Upper lobe of left lung (tissue), 6 donors: ENCODE results near the gene NLRP9. TPM values are rescaled to one million over a fixed set of nuclear protein-coding genes. Genes with fewer than 3 reads are reported as not detected.
"Not testable (repeated sequence)": the region's sequence is repeated elsewhere in the genome, so short reads cannot be mapped to it uniquely, and the experiment has no call there.

ENCODE experiments used
- ATAC-seq, 2 donors: fragments of 200-7000 bp; cut with Tn5 transposase; one replicate each; pipeline ENCODE4 v1.9.1; 2022; ENCODE audit warnings: mild to moderate bottlenecking in 2 of 2, moderate library complexity in 2 of 2; ENCODE audit not compliant: low FRiP score in 2 of 2
- DNase-seq, 2 donors: peaks; one replicate each; pipeline ENCODE4 v3.0.0-alpha.2; 2019 to 2020
- H3K27ac ChIP-seq, 4 donors: fragments of 200-600 bp; sonication (generic); one replicate each; pipeline ENCODE4 v1.5.1; 2016 to 2019
- H3K27me3 ChIP-seq, 4 donors: fragments of 200-600 bp; sonication (generic); one replicate each; pipeline ENCODE4 v1.5.1; 2017 to 2019
- H3K36me3 ChIP-seq, 4 donors: fragments of 200-600 bp; sonication (generic); one replicate each; pipeline ENCODE4 v1.5.1; 2016 to 2019
- H3K4me1 ChIP-seq, 4 donors: fragments of 200-600 bp; sonication (generic); one replicate each; pipeline ENCODE4 v1.5.1; 2018 to 2019
- H3K4me3 ChIP-seq, 4 donors: fragments of 200-600 bp; sonication (generic); one replicate each; pipeline ENCODE4 v1.5.1; 2017 to 2019; ENCODE audit warnings: mild to moderate bottlenecking in 2 of 4, moderate library complexity in 1 of 4
- H3K9me3 ChIP-seq, 4 donors: fragments of 200-600 bp; sonication (generic); one replicate each; pipeline ENCODE4 v1.5.1; 2018 to 2019
- CTCF ChIP-seq, 6 experiments: fragments of 450-650 bp in 4 of 6; fragments of 200-600 bp in 2 of 6; sonication (generic) in 2 of 6; IDR thresholded peaks; one replicate each; pipeline ENCODE4 v1.5.1; 2016 to 2019; ENCODE audit warnings: antibody characterized with exemption in 6 of 6
- EP300 ChIP-seq, 4 donors: sonication (generic); formaldehyde crosslinking; IDR thresholded peaks; one replicate each; pipeline ENCODE4 v1.5.1; 2017; ENCODE audit warnings: antibody characterized with exemption in 4 of 4, control low read depth in 2 of 4
- POLR2A ChIP-seq, 4 donors: fragments of 450-650 bp; IDR thresholded peaks; one replicate each; pipeline ENCODE4 v1.5.1; 2016 to 2017; ENCODE audit warnings: antibody characterized with exemption in 4 of 4, mild to moderate bottlenecking in 2 of 4
- POLR2AphosphoS5 ChIP-seq, 2 donors: sonication (generic); formaldehyde crosslinking; IDR thresholded peaks; one replicate each; pipeline ENCODE4 v1.5.1; 2017; ENCODE audit warnings: antibody characterized with exemption in 2 of 2
- WGBS, 2 donors: methylation state at CpG; one replicate each; pipeline ENCODE4 v1.1.5; 2017 to 2018; 5-methylcytosine and 5-hydroxymethylcytosine counted together
- total RNA-seq, 6 donors: library from RNA; depleted of rRNA in 4 of 6; stranded (reverse); fragments of >200 nt in 4 of 6; gene quantifications; one replicate each; pipeline versions ENCODE4 v1.1.0 to v1.2.1, GENCODE V29; 2016 to 2021
- donor health status: DM: no; HTN: no; CAD: no; lungs with moderate emphysema.
- donor health status: DM: no; HTN: yes; CAD: no; lungs with severe emphysema.

NLRP9 gene
- total RNA-seq, 6 donors from 2014 or later: not detected

GRCh38 chr19:55766466-55766865 lies 28.3 kb upstream of the NLRP9 start:
- Histone ChIP-seq H3K4me1 (no peaks in the 10 kb centered on the region), H3K27me3 (no peaks in the 10 kb centered on the region), H3K27ac (no peak overlapping the region), H3K9me3 (no peaks in the 10 kb centered on the region), H3K36me3 (no peaks in the 10 kb centered on the region), H3K4me3 (no peak overlapping the region)
- TF ChIP-seq CTCF (IDR thresholded peaks at IDR 0.05) (no peak), POLR2A (IDR thresholded peaks at IDR 0.05) (no peak), POLR2AphosphoS5 (IDR thresholded peaks at IDR 0.05) (no peak), EP300 (IDR thresholded peaks at IDR 0.05) (no peak)
- 56 to 64% methylated on average over 5 to 7 of the region's 7 CpGs for WGBS, 2 donors
- ATAC-seq (no peak), DNase-seq (no peak)

- not testable (repeated sequence) for H3K9me3 ChIP-seq, H3K4me3 ChIP-seq, H3K27me3 ChIP-seq, H3K27ac ChIP-seq, ATAC-seq, DNase-seq, H3K4me1 ChIP-seq, H3K36me3 ChIP-seq
- 73 to 86% methylated on average over 3 of the region's 3 CpGs for WGBS, 2 donors
Observed at GRCh38 chr19:55758797-55759196, 20.6 kb upstream of the NLRP9 start, which contains the start of gene RFPL4A. Gene RFPL4A (plus strand): TSS chr19:55759097. CDS start chr19:55761801, 2,704 bp downstream.

- not testable (repeated sequence) for H3K36me3 ChIP-seq, ATAC-seq, DNase-seq, H3K4me1 ChIP-seq, H3K27me3 ChIP-seq, H3K4me3 ChIP-seq, H3K9me3 ChIP-seq, H3K27ac ChIP-seq
- 77 to 80% methylated on average over 4 of the region's 4 CpGs for WGBS, 2 donors
Observed at GRCh38 chr19:55756808-55757207, 18.6 kb upstream of the NLRP9 start.

GRCh38 chr19:55753401-55753800 lies 15.2 kb upstream of the NLRP9 start:
- no peak for ATAC-seq
- Histone ChIP-seq H3K27ac (no peak overlapping the region), H3K9me3 (no peaks in the 10 kb centered on the region), H3K27me3 (no peaks in the 10 kb centered on the region), H3K4me1 (no peaks in the 10 kb centered on the region), H3K36me3 (no peaks in the 10 kb centered on the region), H3K4me3 (no peak overlapping the region)
- DNase-seq: no peak
- no peak for TF ChIP-seq EP300 (IDR thresholded peaks at IDR 0.05)
- TF ChIP-seq POLR2A (IDR thresholded peaks at IDR 0.05): no peak
- no peak for TF ChIP-seq POLR2AphosphoS5 (IDR thresholded peaks at IDR 0.05)
- no peak for TF ChIP-seq CTCF (IDR thresholded peaks at IDR 0.05)
- WGBS, 2 donors: 59 to 71% methylated on average over 3 of the region's 3 CpGs

GRCh38 chr19:55750715-55751114 lies 12.5 kb upstream of the NLRP9 start:
- WGBS, 2 donors: 81 to 87% methylated on average over 6 of the region's 6 CpGs
- no peak overlapping the region for H3K27ac ChIP-seq
- TF ChIP-seq POLR2A (IDR thresholded peaks at IDR 0.05) (no peak), CTCF (IDR thresholded peaks at IDR 0.05) (no peak)
- H3K36me3 ChIP-seq: no peaks in the 10 kb centered on the region
- ATAC-seq (no peak), DNase-seq (no peak)
- H3K4me3 ChIP-seq: no peak overlapping the region
- H3K27me3 ChIP-seq: no peaks in the 10 kb centered on the region
- no peaks in the 10 kb centered on the region for H3K9me3 ChIP-seq
- H3K4me1 ChIP-seq: no peaks in the 10 kb centered on the region

- WGBS, 2 donors: 76 to 83% methylated on average over 2 of the region's 2 CpGs
- not testable (repeated sequence) for H3K4me1 ChIP-seq, H3K9me3 ChIP-seq, H3K36me3 ChIP-seq, DNase-seq, H3K27ac ChIP-seq, ATAC-seq, H3K27me3 ChIP-seq, H3K4me3 ChIP-seq
Observed at GRCh38 chr19:55730378-55730777, 7.8 kb downstream of the NLRP9 start.
